Suppressor macrophage treated with lipopolysaccharide for 4 hours (primary cell): ENCODE measurements around the gene TESK2.

ENCODE experiments used
- DNase-seq: peaks from one replicate; pipeline ENCODE4 v3.0.0-alpha.2; 2020

Gene TESK2

DNA sequence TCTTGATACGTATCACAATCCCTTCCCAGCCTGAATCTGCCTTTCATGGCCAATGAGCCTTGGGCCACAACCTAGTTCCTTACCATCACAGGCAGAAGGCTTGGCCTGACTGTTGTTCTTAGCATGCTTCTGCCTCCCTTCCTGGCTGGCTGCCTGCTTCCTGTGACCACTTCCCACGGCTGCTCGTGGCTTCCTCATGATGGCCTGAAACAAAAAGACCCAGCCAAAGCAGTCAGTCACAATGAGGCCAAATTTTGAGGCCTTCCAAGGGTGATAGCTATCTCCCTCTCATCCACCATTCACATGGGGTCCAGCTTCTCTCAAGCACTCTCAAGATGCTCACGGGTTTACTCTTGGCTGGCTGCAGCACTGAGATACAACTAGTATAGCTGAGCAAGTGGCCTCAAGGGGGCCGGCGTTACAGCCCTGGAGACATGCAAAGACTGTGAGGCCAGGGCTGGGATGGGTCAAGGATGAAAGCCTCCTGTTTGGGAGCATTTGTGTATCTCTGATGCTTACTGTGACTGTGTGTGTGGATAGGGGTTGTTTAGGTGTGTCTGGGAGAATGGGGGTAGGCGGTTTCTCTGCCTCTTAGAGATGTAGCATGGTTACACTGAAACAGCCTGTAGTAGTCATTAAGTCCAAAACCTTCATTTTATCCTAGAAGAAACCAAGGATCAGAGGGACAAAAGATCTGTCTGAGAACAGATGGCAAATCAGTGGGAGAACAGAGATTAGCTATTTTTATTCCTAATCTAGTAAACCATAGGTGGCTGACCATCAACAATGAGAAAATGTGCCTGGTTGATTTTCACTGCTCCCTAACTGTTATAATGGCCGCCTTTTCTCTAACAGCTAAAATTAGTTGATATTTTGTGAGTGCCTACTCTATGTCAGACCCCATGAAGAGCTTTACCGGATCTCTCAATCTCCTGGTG lies 156.4 kb downstream of the TESK2 start:
- DNase-seq, result peak; percentile 13

DNA sequence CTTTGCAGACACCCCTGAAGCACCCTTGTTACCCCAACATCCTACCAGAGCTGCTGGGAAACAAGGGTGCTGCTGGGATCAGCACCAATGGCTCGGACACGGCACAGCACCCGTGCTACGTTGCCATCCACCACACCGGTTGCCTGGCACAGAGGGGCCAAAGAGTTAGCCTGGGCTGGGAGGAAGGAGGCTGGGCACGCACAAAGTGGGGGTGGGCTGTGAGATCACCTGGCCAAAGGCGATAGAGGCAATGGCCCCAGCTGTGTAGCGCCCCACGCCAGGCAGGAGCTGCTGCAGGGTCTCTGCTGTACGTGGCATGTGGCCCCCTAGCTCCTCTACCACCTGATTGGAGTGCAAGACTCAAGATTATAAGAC lies 158.6 kb downstream of the TESK2 start:
- no peak for DNase-seq

DNA sequence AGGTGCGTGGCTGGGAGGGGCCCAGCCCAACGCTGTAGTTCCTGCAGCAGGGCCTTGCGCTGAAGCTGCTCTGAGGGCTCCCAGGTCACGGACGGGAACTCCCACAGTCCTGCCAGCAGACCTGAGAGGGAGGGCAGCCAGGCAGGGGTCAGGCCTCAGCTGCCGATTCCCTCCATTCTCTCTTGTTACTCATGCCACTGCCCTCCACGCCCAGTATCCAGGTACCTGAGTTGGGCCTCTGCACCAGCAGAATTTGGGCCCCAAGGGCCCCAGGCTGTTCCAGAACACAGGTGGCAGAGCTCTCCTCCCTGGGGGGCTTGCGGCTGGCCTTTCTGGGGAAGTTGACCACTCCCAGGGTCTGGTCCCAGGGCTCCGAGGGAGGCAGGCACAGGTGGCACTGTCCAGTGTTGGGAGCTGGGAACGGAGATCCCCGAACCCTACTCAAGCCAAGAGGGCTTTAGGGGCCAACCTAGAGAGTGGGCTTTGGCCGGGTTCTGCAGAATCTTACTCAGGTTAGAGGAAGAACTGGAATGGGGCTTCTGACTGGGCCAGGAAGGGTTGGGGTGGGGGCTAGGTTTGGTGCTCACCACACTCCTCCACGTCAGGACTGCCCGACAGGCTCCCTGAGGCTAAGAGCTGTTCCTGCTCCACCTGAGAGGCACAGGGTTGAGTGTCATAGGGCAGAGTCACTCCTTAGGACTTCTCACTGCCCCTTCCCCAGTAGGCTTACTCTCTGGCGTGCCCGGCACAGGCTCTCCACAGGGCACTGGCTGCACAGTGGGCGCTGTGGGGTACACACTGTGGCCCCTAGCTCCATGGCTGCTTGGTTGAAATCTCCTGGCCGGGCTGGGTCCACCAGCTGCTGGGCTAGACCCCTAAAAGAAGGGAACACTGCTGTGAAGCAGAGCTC lies 159.3 kb downstream of the TESK2 start:
- DNase-seq, result no peak

DNA sequence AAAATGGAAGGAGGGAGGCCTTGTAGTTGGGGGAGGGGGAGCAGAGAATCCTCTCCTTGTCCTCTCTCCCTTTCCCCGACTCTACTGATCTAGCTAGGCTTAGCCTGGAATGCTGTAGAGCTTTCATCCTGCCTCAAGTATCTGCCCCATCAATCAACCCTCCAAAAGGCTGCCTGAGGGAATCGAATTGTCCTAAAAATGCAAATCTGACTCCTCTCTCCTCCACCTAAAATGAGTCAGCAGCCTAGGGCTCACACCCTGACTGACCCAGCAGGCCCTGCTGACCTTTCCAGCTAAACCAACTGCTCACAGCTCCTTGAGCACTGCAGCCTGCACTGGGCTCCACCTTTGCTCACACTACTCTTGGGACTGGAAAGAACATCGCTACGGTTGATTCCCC lies 161.5 kb downstream of the TESK2 start:
- no peak for DNase-seq

DNA sequence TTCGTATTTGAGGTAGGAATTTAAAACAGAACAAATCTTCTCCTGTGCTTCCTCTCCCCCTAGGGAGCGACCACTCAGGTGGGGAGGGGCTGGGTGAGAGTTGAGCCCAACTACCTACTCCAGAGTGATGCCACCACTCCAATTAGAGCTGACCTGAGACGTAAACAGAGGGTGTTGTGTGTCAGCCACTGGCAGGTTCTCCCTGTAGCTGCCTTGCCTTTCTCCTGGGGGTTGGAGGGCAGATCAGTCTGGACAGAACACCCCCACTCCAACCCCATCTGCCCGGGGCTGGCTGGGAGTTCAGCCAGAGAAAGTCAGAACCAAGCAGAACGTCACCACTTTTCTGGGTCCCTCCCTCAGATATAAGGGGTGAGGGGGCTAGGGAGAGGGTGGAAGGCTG lies 162.3 kb downstream of the TESK2 start:
- no peak for DNase-seq

DNA sequence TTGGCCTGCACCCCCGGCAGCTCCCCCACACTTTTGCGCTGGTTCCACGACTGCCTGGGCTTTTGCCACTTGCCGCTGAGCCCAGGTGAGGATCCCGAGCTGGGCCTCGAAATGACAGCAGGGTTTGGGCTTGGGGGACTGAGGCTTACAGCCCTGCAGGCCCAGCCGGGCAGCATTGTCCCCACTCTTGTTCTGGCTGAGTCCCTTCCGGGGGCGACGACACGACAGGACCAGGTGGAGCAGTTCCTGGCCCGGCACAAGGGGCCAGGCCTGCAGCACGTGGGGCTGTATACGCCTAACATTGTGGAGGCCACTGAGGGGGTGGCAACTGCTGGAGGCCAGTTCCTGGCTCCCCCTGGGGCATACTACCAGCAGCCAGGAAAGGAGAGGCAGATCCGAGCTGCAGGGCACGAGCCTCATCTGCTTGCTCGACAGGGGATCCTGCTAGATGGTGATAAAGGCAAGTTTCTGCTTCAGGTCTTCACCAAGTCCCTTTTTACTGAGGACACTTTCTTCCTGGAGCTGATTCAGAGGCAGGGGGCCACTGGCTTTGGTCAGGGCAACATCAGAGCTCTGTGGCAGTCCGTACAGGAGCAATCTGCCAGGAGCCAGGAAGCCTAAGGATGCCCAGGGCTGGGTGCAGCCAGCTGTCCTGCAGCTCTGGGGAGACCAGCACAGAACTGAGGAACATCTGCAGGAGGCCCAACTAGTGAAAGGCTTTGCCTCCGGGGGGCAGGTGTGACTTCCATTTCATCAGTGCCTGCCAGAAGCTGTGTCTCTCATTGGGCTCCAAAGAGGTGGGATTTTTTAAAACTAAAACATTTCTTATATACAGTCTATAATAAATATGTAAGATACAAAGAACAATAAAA lies 163.1 kb downstream of the TESK2 start:
- no peak for DNase-seq

DNA sequence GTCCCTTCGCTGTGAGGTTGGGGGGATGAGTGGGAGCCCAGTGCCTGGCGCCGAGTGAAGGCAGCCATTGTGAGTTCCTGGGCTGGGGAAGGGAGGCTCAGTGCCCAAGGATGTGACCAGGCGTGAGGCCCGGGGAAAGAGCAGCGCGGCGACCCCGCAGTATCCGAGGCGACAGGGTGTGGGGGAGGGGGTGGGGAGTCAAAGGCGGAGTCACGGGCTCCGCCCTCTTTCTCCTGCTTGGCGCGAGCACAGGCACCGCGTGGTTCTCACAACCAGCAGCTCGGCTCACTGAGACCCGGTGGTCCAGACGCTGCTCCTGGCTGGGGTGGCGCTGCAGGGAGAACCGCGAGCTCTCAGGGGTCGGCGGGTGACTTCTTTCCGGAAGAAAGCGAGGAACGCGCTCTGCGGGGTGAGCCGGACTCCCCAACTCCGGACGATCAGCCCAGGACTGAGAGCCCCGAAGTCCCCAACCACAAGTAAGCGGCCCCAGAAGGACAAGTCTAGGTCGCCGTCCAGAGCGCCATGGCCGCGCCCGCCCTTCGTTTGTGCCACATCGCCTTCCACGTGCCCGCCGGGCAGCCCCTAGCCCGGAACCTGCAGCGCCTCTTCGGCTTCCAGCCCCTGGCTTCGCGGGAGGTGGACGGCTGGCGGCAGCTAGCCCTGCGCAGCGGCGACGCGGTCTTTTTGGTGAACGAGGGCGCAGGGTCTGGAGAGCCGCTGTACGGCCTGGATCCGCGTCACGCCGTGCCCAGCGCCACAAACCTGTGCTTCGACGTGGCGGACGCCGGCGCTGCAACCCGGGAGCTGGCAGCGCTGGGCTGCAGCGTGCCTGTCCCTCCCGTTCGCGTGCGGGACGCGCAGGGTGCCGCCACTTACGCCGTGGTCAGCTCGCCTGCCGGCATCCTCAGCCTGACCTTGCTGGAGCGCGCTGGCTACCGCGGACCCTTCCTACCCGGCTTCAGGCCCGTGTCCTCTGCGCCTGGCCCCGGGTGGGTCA lies 164.0 kb downstream of the TESK2 start, which contains the start of gene HPDL:
TSS of gene HPDL (plus strand) at position 269 of the 997 bp plus-strand sequence. CDS start at position 523, 254 bp downstream.
- no peak for DNase-seq

DNA sequence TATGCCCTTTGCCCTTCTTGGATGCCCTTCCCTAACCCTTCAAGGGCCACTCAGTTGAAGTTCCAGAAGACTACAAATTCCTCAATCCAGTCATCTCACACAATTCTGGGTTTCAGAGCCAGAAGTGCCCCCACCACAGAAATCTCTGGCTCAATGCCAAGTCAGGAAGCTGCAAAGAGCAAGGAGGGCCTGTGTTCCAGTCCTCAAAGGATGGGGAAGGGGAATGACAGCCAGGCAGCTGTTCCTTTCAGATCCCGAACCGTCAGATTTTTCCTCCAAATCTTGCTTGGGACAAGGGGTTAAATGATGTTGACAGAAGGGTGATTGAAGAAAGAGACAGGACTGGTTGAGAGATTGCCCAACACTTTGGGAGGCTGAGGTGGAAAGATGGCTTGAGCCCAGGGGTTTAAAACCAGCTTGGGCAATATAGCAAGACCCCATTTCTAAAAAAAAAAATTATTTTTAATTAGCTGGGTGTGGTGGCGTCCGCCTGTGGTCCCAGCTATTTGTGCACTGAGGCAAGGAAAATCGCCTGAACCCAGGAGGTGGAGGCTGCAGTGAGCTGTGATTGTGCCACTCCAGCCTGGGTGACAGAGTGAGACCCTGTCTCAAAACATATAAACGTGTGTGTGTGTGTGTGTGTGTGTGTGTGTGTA lies 165.0 kb downstream of the TESK2 start:
- DNase-seq, result no peak

DNA sequence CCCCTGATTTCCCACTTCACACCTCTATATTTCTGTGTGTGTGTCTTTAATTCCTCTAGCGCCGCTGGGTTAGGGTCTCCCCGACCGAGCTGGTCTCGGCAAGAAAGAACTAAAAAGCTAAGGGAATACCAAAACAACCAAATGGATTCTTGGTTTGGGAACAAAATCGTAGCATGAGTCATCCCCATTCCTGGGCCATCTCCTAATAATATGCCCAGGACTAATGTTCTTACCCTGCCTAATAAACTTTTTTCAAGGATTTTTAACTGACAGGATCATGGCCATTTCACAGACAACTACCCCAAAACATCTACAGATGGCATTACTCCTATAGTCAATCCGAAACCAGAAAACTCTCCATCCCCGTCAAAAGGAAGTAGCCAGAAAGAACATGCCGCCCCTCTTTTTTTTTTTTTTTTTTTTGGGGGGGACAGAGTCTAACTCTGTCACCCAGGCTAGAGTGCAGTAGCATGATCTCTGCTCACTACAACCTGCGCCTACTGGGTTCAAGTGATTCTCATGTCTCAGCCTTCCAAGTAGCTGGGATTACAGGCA lies 168.4 kb downstream of the TESK2 start:
- no peak for DNase-seq

DNA sequence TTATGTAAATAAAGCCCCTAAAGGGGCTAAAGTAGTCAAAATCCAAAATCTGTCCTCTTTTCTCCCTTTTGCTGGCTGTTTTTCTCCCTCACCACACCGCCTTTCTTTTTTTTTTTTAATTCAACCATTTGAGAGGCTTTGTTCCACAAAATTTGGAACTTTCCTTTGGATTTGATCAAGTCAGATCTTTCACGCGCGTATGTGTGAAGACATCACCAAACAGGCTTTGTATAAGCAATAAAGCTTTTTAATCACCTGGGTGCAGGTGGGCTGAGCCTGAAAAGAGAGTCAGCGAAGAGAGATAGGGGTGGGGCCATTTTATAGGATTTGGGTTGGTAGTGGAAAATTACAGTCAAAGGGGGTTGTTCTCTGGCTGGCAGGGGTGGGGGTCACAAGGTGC lies 169.5 kb downstream of the TESK2 start:
- no peak for DNase-seq

DNA sequence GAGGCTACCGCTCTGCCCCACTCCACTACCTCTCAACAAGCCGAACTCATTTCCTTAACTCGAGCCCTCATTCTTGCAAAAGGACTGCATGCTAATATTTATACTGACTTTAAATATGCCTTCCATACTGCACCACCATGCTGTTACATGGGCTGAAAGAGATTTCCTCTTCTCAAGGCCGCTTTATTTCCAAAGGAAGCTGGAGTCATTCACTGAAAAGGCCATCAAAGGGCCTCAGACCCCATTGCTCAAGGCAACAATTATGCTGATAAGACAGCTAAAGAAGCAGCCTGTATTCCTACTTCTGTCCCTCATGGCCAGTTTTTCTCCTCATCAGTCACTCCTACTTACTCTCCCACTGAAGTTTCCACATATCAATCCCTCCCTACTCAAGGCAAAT lies 171.2 kb downstream of the TESK2 start:
- no peak for DNase-seq

DNA sequence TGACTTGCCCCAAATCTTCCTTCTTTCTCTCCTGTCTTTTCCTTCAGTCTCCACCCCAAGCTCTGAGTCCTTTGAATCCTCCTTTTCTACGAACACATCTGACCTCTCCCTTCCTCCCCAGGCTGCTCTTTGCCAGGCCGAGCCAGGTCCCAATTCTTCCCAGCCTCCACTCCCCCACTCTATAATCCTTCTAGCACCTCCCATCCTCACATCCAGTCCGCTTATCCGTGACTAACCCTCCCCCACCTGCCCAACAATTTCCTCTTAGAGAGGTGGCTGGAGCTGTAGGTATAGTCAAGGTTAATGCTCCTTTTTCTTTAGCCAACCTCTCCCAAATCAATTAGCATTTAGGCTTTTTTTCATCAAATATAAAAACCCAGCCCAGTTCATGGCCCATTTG lies 173.8 kb downstream of the TESK2 start:
- DNase-seq, result no peak

DNA sequence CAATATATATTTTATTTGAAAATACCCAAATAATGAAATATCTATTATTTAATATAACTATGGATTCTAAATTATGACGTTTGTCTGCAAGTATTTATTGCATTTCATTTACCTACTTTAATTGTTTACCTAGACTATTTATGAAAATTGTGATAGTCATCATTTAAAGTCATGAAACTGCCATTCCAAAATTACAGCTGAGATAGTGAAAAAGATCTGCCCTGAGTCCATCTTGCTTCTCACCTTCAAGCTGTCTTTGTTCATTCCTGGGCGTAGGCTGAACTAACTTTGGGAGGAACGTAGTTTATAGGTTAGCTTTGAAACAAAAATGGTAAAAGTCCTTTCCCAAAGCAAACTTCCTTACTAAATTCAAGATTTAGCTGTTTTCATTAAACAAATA lies 176.7 kb downstream of the TESK2 start:
- DNase-seq, result no peak

DNA sequence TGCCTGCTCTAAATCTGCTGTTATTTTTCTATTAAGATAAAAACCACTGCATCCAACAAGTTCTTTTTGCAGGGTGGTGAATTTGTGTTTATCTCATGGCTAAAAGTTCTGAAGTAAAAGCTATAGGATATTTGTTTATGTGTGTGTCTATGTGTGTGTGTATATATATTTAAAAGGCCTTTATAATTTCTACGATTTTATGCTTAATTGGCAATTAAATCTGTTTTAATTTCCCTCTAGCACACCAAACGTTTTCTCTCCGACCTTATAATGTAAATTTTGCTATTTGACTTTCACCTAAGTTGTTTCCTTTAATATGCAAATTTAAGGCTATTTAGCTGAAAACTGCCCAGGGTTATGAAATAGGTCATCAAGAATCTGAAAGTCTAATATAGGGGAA lies 184.1 kb downstream of the TESK2 start:
- no peak for DNase-seq

DNA sequence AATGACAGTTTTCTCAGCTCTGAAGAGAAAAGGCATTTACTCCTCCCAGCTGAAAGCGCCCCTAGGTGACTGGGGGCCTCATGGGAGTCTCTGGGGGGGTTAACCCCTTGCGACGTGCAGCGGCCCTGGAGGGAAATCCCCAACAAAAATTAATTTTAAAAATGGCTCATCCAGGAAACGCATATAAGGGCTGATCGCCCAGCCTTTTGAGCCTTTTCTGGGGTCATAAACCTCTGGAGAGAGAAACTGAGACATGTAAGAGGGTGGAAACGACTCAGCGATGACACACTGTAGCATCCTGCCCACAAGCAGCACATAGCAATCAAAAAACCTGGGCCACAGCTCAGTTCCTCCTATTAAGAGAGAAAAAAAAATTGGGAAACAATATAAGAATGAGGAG lies 184.6 kb downstream of the TESK2 start:
- no peak for DNase-seq

DNA sequence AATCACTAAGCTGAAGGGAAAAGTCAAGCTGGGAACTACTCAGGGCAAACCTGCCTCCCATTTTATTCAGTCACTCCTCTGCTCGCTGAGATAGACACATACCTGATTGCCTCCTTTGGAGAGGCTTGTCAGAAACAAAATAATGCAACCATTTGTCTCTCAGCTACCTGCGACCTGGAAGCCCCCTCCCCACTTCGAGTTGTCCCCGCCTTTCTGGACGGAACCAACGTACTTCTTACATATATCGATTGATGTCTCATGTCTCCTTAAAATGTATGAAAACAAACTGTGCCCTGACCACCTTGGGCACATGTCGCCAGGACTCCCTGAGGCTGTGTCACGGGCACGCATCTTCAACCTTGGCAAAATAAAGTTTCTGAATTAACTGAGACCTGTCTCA lies 185.7 kb downstream of the TESK2 start:
- DNase-seq, result no peak

DNA sequence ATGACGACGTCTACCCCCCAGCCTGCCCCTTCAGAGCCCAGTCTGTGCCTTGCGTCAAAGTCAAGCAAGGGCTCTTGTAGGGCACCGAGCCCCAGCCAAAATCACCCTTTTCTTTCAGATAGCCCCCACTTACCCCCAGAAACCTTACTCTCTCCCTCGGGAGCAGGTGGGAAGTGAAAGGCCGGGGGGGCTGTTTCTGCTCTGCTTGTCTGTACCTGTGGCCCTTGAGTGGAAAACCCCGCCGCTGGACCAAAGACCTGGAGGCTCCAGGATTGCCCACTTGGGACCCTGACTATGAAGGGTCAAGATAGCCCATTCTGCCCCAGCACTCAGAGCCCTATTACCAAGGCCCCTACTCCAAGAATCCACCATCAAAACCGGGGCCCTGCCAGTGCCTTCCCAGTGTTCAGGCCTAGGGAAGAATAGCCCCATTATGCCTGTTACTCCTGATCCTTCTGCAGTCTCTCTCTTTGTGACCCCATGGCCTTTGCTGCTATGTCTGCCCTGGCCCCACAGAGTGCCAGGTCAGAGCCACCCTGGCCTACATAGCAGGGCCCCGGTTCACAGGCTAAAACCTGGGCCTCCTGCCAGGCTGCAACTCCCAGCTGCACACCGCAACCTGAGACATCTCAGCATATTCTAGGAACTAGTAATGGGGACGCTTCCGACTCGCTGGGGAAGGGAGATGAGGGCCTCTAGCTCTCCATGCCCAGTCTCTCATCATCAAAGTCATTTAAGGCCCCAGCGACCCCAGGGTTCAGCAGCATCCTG lies 186.5 kb downstream of the TESK2 start:
- no peak for DNase-seq

DNA sequence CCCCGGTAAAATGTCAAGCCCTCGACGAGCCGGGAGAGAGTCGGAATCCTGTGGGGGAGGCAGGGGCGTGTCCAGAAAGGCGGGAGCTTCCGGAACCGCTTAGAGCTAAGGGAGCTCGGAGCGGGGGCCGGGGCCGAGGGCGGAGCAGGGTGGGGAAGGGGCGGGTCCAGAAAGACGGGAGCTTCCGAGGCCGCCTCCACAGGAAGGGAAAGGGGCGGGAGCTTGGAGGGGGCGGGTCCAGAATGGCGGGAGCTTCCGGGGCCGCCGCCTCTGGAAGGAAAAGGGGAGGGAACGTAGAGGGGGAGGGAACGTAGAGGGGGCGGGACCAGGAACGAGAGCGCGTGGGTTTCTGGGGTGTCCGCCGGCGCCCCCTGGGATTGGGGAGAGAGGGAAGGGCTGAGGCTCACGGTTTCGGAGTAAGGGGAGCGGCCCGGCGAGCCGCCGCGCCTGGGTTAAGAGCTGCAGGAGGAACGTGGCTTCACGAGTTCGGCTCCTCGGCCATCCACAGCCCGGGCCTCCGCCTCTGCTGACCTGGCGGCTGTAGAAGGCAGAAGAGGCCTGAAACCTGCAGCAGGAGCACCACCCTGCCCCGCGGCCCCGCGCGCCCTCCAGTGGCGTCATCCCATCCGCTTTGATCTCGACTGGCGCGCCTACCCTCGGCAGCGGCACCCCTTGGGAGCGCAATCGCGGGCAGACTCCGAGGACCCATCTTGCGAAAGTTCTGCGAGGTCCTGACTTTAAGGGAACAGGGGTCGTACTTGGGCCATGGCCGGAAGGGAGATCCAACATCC lies 187.2 kb downstream of the TESK2 start:
- peak; percentile 99 for DNase-seq
